ENCODE results near the gene ACADL.

DNA sequence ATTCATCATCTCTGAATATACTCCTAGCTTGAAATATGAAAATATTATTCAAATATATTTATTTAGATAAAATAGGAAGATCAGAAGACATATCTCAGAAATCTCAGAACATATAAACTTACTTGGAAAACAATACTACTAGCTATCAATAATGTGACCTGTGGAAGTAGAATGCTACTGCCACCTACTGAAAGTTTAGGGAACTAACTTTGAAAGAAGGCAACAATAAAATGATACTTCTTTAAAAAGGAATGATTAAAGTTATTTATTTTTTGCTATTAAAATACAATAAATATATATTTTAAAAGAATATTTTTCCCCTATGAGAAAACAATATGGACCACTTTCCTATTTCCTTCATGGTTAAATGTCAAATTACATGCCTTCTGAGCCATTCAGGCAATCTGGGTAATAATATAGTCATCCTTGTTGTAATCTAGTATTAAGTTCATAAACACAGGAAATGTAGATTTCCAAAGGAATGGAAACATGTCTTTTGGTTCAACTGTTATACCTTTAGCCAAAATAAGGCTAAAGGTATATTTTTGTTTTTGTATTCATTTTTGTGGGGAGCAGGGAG lies 26.0 kb downstream of the ACADL start:
- TF ChIP-seq, protein P1, sequence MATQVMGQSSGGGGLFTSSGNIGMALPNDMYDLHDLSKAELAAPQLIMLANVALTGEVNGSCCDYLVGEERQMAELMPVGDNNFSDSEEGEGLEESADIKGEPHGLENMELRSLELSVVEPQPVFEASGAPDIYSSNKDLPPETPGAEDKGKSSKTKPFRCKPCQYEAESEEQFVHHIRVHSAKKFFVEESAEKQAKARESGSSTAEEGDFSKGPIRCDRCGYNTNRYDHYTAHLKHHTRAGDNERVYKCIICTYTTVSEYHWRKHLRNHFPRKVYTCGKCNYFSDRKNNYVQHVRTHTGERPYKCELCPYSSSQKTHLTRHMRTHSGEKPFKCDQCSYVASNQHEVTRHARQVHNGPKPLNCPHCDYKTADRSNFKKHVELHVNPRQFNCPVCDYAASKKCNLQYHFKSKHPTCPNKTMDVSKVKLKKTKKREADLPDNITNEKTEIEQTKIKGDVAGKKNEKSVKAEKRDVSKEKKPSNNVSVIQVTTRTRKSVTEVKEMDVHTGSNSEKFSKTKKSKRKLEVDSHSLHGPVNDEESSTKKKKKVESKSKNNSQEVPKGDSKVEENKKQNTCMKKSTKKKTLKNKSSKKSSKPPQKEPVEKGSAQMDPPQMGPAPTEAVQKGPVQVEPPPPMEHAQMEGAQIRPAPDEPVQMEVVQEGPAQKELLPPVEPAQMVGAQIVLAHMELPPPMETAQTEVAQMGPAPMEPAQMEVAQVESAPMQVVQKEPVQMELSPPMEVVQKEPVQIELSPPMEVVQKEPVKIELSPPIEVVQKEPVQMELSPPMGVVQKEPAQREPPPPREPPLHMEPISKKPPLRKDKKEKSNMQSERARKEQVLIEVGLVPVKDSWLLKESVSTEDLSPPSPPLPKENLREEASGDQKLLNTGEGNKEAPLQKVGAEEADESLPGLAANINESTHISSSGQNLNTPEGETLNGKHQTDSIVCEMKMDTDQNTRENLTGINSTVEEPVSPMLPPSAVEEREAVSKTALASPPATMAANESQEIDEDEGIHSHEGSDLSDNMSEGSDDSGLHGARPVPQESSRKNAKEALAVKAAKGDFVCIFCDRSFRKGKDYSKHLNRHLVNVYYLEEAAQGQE (IDR thresholded peaks at IDR 0.05; ENCODE audit: borderline replicate concordance), result no peak
- TF ChIP-seq, protein P2, sequence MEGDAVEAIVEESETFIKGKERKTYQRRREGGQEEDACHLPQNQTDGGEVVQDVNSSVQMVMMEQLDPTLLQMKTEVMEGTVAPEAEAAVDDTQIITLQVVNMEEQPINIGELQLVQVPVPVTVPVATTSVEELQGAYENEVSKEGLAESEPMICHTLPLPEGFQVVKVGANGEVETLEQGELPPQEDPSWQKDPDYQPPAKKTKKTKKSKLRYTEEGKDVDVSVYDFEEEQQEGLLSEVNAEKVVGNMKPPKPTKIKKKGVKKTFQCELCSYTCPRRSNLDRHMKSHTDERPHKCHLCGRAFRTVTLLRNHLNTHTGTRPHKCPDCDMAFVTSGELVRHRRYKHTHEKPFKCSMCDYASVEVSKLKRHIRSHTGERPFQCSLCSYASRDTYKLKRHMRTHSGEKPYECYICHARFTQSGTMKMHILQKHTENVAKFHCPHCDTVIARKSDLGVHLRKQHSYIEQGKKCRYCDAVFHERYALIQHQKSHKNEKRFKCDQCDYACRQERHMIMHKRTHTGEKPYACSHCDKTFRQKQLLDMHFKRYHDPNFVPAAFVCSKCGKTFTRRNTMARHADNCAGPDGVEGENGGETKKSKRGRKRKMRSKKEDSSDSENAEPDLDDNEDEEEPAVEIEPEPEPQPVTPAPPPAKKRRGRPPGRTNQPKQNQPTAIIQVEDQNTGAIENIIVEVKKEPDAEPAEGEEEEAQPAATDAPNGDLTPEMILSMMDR (IDR thresholded peaks at IDR 0.05; ENCODE audit: poor library complexity, severe bottlenecking), result peak; percentile 64
- TF ChIP-seq EZH2 (IDR thresholded peaks at IDR 0.05; ENCODE audit: borderline replicate concordance, insufficient read depth, low read length, poor library complexity, severe bottlenecking) (no peak), POLR2AphosphoS5 (IDR thresholded peaks at IDR 0.05) (no peak)
